K562 (cell line): ENCODE results near the gene TRIM4. TPM values are rescaled to one million over a fixed set of nuclear protein-coding genes. Genes with fewer than 3 reads are reported as not detected.

Source experiments
- ADNP ChIP-seq: fragments of 200-800 bp; sonication (Bioruptor generic); IDR thresholded peaks from 2 replicates; pipeline ENCODE4 v1.6.1; 2016; ENCODE audit warnings: missing genetic modification characterization, missing compliant biosample characterization
- CTBP1 ChIP-seq: fragments of 450-650 bp; IDR thresholded peaks from 2 replicates; pipeline ENCODE4 v1.6.1; 2016; ENCODE audit warnings: borderline replicate concordance
- DPF2 ChIP-seq: fragments of 450-650 bp; IDR thresholded peaks from 2 replicates; pipeline ENCODE4 v1.6.1; 2016
- EHMT2 ChIP-seq: fragments of 450-650 bp; IDR thresholded peaks from 2 replicates; pipeline ENCODE4 v1.6.1; 2018; ENCODE audit warnings: antibody characterized with exemption
- HMGN3 ChIP-seq: IDR thresholded peaks from 2 replicates; pipeline ENCODE4 v1.6.1; 2011; ENCODE audit warnings: borderline replicate concordance, low read depth, mild to moderate bottlenecking, mixed read lengths, low read length; ENCODE audit not compliant: insufficient read length; ENCODE audit errors: extremely low read depth
- HNRNPK ChIP-seq: fragments of 200-400 bp; formaldehyde crosslinking; IDR thresholded peaks from one replicate; pipeline ENCODE4 v1.6.1; 2018; ENCODE audit warnings: mild to moderate bottlenecking, low read depth, low read length; ENCODE audit not compliant: poor library complexity, severe bottlenecking
- HOMEZ ChIP-seq: fragments of 250-450 bp; sonication (Bioruptor Pico); IDR thresholded peaks from 2 replicates; pipeline ENCODE4 v1.4.0; 2020; ENCODE audit warnings: mild to moderate bottlenecking, moderate library complexity
- ILF3 ChIP-seq: fragments of 450-650 bp; IDR thresholded peaks from 2 replicates; pipeline ENCODE4 v1.6.1; 2018; ENCODE audit warnings: antibody characterized with exemption, mild to moderate bottlenecking, moderate library complexity, borderline replicate concordance
- IRF2 ChIP-seq: sonication (generic); formaldehyde crosslinking; IDR thresholded peaks from 2 replicates; pipeline ENCODE4 v1.8.1; 2022; ENCODE audit warnings: mild to moderate bottlenecking, missing genetic modification reagents
- IRF9 ChIP-seq: fragments of 450-650 bp; IDR thresholded peaks from 2 replicates; pipeline ENCODE4 v1.6.1; 2016; ENCODE audit warnings: missing biosample characterization, missing genetic modification characterization
- PHTF2 ChIP-seq: fragments of 250-450 bp; sonication (Bioruptor Pico); IDR thresholded peaks from 2 replicates; pipeline ENCODE4 v1.5.0; 2021; ENCODE audit warnings: mild to moderate bottlenecking
- RB1 ChIP-seq: fragments of 450-650 bp; IDR thresholded peaks from 2 replicates; pipeline ENCODE4 v1.6.1; 2017; ENCODE audit warnings: low read depth, mild to moderate bottlenecking
- SAFB2 ChIP-seq: fragments of 200-400 bp; formaldehyde crosslinking; IDR thresholded peaks from 2 replicates; pipeline ENCODE4 v1.6.1; 2018; ENCODE audit warnings: borderline replicate concordance, low read length, low read depth, moderate library complexity; ENCODE audit not compliant: severe bottlenecking
- TAL1 ChIP-seq: fragments of 450-650 bp; IDR thresholded peaks from 2 replicates; pipeline ENCODE4 v1.6.1; 2016; ENCODE audit warnings: mild to moderate bottlenecking
- TBP ChIP-seq: optimal IDR thresholded peaks from 2 replicates; pipeline ENCODE3; 2011; ENCODE audit warnings: low read depth, low read length, improper control_type of control experiment
- TEAD2 ChIP-seq: fragments of 450-650 bp; IDR thresholded peaks from 2 replicates; pipeline ENCODE4 v1.6.1; 2016; ENCODE audit warnings: missing genetic modification characterization, control low read depth, missing compliant biosample characterization
- TOE1 ChIP-seq, 2 experiments: fragments of 450-650 bp in 1 of 2; sonication (generic) in 1 of 2; formaldehyde crosslinking in 1 of 2; IDR thresholded peaks; 2 replicates each; pipeline versions ENCODE4 v1.7.1 to v1.8.0; 2016 to 2022; ENCODE audit warnings: borderline replicate concordance in 2 of 2, mild to moderate bottlenecking in 2 of 2, antibody characterized with exemption in 1 of 2, inconsistent platforms in 1 of 2, low read depth in 1 of 2, missing genetic modification reagents in 1 of 2, moderate library complexity in 1 of 2
- ZBTB11 ChIP-seq, 3 experiments: fragments of 200-800 bp in 1 of 3; fragments of 250-450 bp in 1 of 3; fragments of 450-650 bp in 1 of 3; sonication (Bioruptor Pico) in 1 of 3; sonication (Bioruptor generic) in 1 of 3; formaldehyde crosslinking in 1 of 3; IDR thresholded peaks; 2 replicates each; pipeline versions ENCODE4 v1.6.1 to v1.8.0; 2016 to 2022; ENCODE audit warnings: mild to moderate bottlenecking in 2 of 3, missing genetic modification characterization in 2 of 3, missing compliant biosample characterization in 1 of 3, moderate library complexity in 1 of 3
- ZBTB34 ChIP-seq: fragments of 250-450 bp; sonication (Bioruptor Pico); IDR thresholded peaks from 2 replicates; pipeline ENCODE4 v1.8.0; 2021; ENCODE audit warnings: mild to moderate bottlenecking, moderate library complexity
- ZNF175 ChIP-seq: fragments of 200-800 bp; sonication (Bioruptor generic); IDR thresholded peaks from 2 replicates; pipeline ENCODE4 v1.6.1; 2016; ENCODE audit warnings: low read depth, mild to moderate bottlenecking, missing genetic modification characterization, missing compliant biosample characterization
- ZNF431 ChIP-seq: sonication (generic); formaldehyde crosslinking; IDR thresholded peaks from 2 replicates; pipeline ENCODE4 v1.8.0; 2022; ENCODE audit warnings: mild to moderate bottlenecking, missing genetic modification reagents
- ZNF589 ChIP-seq: fragments of 200-800 bp; sonication (Bioruptor generic); IDR thresholded peaks from 2 replicates; pipeline ENCODE4 v1.6.1; 2016; ENCODE audit warnings: low read depth, missing genetic modification characterization, missing compliant biosample characterization
- polyA plus RNA-seq, 8 experiments: library from polyadenylated mRNA; depleted of rRNA in 4 of 8; stranded (reverse) in 5 of 8; unstranded in 3 of 8; fragments of >200 nt; fragmentation: Nextera tagmentation in 2 of 8; fragmentation: Illumina TruSeq in 1 of 8; extraction: Ambion mirVana in 2 of 8; extraction: Trizol in 1 of 8; gene quantifications; 2 replicates each; pipeline versions ENCODE4 v1.2.1 to v1.2.3, GENCODE V29; 2011 to 2014; ENCODE audit warnings: inconsistent platforms in 1 of 8, missing spikeins in 1 of 8
- total RNA-seq, 7 experiments: library from RNA; depleted of rRNA in 6 of 7; stranded (reverse); fragments of >200 nt in 6 of 7; fragmentation: Illumina TruSeq in 2 of 7; extraction: Trizol in 2 of 7; gene quantifications; 2 replicates each; pipeline versions ENCODE4 v1.2.1 to v1.2.3, GENCODE V29; 2011 to 2021; ENCODE audit warnings: low replicate concordance in 1 of 7

The TRIM4 gene
- total and polyA plus RNA-seq, 9 of the 15 experiments (the other 6 are each of a cell fraction or from before 2014, with no cell fraction given): 6.2 to 28.3 (median 22.4) TPM

- TF ChIP-seq ZBTB11 (CRISPR knock-in tag; IDR thresholded peaks at IDR 0.05): no peak
- TF ChIP-seq TBP: no peak
- 0 out of 2 replicates have a peak, but pooled peaks have one; percentile 7 for TF ChIP-seq TAL1
- TF ChIP-seq CTBP1: no peak
- no peak for TF ChIP-seq ZNF431 (CRISPR knock-in tag)
- TF ChIP-seq SAFB2: no peak
- TF ChIP-seq IRF2 (CRISPR knock-in tag): no peak
- no peak for TF ChIP-seq ADNP (tag)
- TF ChIP-seq IRF9 (tag): no peak
- no peak for TF ChIP-seq PHTF2 (CRISPR knock-in tag)
- TF ChIP-seq HMGN3: no peak
- no peak for TF ChIP-seq ZNF589
- 0 out of 2 replicates have a peak, but pooled peaks have one; percentile 9 for TF ChIP-seq ZNF175 (CRISPR knock-in tag)
- no peak for TF ChIP-seq TEAD2 (tag)
- TF ChIP-seq TOE1 (IDR thresholded peaks at IDR 0.05; ENCODE audit: borderline replicate concordance): 0 out of 2 replicates have a peak, but pooled peaks have one; percentile 31
- no peak for TF ChIP-seq TOE1 (CRISPR knock-in tag; IDR thresholded peaks at IDR 0.05; ENCODE audit: borderline replicate concordance, low read depth)
- no peak for TF ChIP-seq HOMEZ (CRISPR knock-in tag)
- no peak for TF ChIP-seq HNRNPK
- TF ChIP-seq ILF3: no peak
- TF ChIP-seq DPF2: peak; percentile 3; the same call in 1 of the 2 replicates
- TF ChIP-seq ZBTB34: no peak
- TF ChIP-seq RB1: 0 out of 2 replicates have a peak, but pooled peaks have one; percentile 1
- TF ChIP-seq EHMT2: no peak; the same call in 1 of the 2 replicates
Measured at GRCh38 chr7:99919814-99920112, 433 bp upstream of the TRIM4 start (continued).
